Mucosa of stomach (tissue), 1 donor: Measurements from ENCODE around the gene KCNJ4.

Experiments
- H3K27me3 ChIP-seq: one replicate; pipeline ENCODE4 v1.7.0; 2013; ENCODE audit warnings: mild to moderate bottlenecking, low read length; ENCODE audit not compliant: control insufficient read depth, insufficient read depth
- H3K36me3 ChIP-seq: one replicate; pipeline ENCODE4 v1.7.0; 2013; ENCODE audit warnings: low read length; ENCODE audit not compliant: control insufficient read depth, insufficient read depth
- H3K4me1 ChIP-seq: one replicate; pipeline ENCODE4 v1.7.0; 2013; ENCODE audit warnings: mild to moderate bottlenecking, low read length; ENCODE audit not compliant: control insufficient read depth, insufficient read depth
- H3K4me3 ChIP-seq: one replicate; pipeline ENCODE4 v1.7.0; 2013; ENCODE audit warnings: low read length
- H3K9ac ChIP-seq: one replicate; pipeline ENCODE4 v1.7.0; 2013; ENCODE audit warnings: mild to moderate bottlenecking, low read length, moderate library complexity
- H3K9me3 ChIP-seq: one replicate; pipeline ENCODE4 v1.7.0; 2013; ENCODE audit warnings: mild to moderate bottlenecking, low read length, moderate library complexity; ENCODE audit not compliant: control insufficient read depth
- donor health status: Pancreatic carcinoma.

The KCNJ4 gene

DNA sequence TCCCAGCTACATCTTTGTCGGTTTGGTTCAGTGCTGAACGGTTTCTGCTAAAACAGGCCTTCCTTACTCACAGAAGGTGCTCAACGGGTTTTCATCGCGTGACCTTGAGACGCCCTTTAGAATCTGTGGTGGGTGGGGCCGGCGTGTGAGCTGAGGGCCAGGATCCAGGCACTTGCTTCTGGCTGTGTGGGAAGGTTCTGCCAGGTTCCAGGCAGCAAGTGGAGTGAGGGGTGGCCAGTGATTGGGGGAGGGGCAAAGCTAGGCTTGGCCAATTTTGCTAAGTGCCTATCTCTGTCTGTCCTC is 35.2 kb downstream of the KCNJ4 start:
- no peaks in the 10 kb centered on the region for H3K4me1 ChIP-seq
- no peak overlapping the region for H3K9ac ChIP-seq
- no peak overlapping the region for H3K4me3 ChIP-seq
- no peaks in the 10 kb centered on the region for H3K27me3 ChIP-seq
- H3K9me3 ChIP-seq, result no peaks in the 10 kb centered on the region
- no peaks in the 10 kb centered on the region for H3K36me3 ChIP-seq

- Histone ChIP-seq H3K27me3 (no peaks in the 10 kb centered on the region), H3K4me3 (no peak overlapping the region), H3K9me3 (no peaks in the 10 kb centered on the region), H3K36me3 (no peaks in the 10 kb centered on the region), H3K4me1 (no peaks in the 10 kb centered on the region), H3K9ac (no peak overlapping the region)
Measured at GRCh38 chr22:38419121-38419857, 35.7 kb downstream of the KCNJ4 start.

DNA sequence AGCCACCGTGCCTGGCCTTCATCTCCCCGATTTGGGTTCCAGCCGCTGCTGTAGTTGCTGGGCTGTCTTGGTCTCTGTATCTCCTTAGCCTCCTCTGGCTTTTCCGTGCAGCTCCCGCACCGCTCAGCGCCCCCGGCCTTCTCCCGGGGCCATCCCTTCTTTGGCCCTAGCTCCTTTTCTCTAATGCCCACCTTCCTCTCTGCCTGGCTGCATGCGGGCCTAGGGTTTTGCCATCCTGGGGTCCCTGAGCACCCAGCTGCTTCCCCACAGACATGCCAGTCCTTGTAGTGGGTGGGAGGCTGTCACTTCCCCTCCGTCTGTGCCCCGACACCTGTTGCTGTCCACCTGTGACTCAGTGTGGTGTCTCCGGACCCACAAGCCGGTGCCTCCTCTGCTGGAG is 36.4 kb downstream of the KCNJ4 start:
- H3K9ac ChIP-seq, result no peak overlapping the region
- H3K36me3 ChIP-seq, result no peaks in the 10 kb centered on the region
- H3K4me3 ChIP-seq, result no peak overlapping the region
- no peaks in the 10 kb centered on the region for H3K27me3 ChIP-seq
- no peaks in the 10 kb centered on the region for H3K9me3 ChIP-seq
- no peaks in the 10 kb centered on the region for H3K4me1 ChIP-seq

- no peaks in the 10 kb centered on the region for H3K36me3 ChIP-seq
- H3K9me3 ChIP-seq, result no peaks in the 10 kb centered on the region
- H3K27me3 ChIP-seq, result peaks cover 4% of the 10 kb centered on the region
- no peak overlapping the region for H3K9ac ChIP-seq
- no peak overlapping the region for H3K4me3 ChIP-seq
- peaks cover 9% of the 10 kb centered on the region for H3K4me1 ChIP-seq
Measured at GRCh38 chr22:38417252-38418060, 37.5 kb downstream of the KCNJ4 start.

DNA sequence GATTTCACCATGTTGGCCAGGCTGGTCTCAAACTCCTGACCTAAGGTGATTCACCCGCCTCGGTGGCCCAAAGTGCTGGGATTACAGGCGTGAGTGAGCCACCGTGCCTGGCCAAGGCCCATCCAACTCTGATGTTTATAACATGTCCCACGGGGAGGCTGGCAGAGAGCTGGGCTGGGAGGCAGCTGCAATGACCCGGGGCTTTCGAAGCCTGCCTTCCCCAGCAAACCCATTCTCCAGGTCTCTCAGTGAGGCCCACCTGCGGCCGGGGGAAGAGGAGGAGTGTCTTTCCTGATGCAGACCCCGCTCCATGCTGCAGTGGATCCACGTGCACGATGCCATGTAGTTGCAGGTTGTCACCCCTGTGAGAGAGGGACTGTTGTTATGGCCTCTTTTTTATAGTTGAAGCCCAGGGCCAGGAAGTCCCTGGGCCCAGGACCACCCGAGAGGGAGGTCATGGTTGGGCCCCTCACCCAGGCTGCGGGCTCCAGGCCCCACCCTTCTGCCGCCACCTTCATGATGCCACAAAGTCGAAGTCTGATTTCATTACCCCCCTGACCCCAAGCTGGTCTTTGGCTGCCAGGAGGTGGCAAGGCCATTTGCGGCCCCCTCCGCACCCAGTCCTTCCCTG is 38.3 kb downstream of the KCNJ4 start:
- Histone ChIP-seq H3K27me3 (peaks cover 4% of the 10 kb centered on the region), H3K9me3 (no peaks in the 10 kb centered on the region), H3K4me1 (peaks cover 10% of the 10 kb centered on the region), H3K36me3 (no peaks in the 10 kb centered on the region), H3K9ac (no peak overlapping the region), H3K4me3 (no peak overlapping the region)

GRCh38 chr22:38415561-38416321 is 39.3 kb downstream of the KCNJ4 start:
- Histone ChIP-seq H3K9me3 (no peaks in the 10 kb centered on the region), H3K27me3 (peaks cover 4% of the 10 kb centered on the region), H3K36me3 (no peaks in the 10 kb centered on the region), H3K9ac (no peak overlapping the region), H3K4me3 (no peak overlapping the region), H3K4me1 (peaks cover 10% of the 10 kb centered on the region)

DNA sequence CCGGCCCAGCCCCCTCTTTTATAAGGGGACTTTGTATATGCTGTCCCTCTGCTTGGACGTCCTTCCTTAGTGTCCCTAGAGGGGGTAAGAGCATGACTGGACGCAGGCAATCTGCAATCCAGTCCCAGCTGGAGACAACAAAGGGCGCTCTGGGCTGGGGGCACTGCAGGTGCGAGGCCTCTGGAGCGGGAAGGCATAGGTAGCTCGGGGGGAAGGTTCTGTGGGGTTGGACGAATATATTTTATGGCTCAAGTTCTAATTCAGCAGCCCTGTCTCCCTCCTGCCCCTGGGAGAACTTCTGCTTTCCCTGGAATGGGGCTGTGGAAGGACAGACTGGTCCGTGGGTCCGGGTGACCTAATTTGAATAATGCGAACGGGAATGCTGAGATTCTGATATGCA is 40.0 kb downstream of the KCNJ4 start:
- Histone ChIP-seq H3K9me3 (no peaks in the 10 kb centered on the region), H3K4me1 (peaks cover 10% of the 10 kb centered on the region), H3K4me3 (no peak overlapping the region), H3K36me3 (no peaks in the 10 kb centered on the region), H3K27me3 (peaks cover 4% of the 10 kb centered on the region), H3K9ac (no peak overlapping the region)

DNA sequence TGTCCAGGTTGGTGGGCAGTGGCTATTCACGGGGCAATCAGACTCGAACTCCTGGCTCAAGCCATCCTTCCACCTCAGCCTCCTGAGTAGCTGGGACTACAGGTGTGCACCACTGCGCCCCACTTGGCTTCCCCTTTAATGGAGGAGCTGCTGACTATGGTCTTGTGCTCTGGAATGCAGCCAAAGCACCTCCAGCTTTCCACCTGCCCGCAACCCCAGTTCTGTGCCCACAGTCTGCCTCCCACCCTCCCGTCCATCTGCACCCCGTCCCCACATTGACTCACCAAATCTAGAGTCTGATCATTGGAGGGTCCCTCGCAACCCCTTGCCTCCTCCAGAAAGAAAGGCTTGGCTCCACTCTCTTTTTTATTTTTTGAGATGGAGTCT is 41.0 kb downstream of the KCNJ4 start:
- no peaks in the 10 kb centered on the region for H3K9me3 ChIP-seq
- peaks cover 10% of the 10 kb centered on the region for H3K4me1 ChIP-seq
- H3K27me3 ChIP-seq, result peaks cover 4% of the 10 kb centered on the region
- no peak overlapping the region for H3K9ac ChIP-seq
- no peak overlapping the region for H3K4me3 ChIP-seq
- H3K36me3 ChIP-seq, result no peaks in the 10 kb centered on the region

DNA sequence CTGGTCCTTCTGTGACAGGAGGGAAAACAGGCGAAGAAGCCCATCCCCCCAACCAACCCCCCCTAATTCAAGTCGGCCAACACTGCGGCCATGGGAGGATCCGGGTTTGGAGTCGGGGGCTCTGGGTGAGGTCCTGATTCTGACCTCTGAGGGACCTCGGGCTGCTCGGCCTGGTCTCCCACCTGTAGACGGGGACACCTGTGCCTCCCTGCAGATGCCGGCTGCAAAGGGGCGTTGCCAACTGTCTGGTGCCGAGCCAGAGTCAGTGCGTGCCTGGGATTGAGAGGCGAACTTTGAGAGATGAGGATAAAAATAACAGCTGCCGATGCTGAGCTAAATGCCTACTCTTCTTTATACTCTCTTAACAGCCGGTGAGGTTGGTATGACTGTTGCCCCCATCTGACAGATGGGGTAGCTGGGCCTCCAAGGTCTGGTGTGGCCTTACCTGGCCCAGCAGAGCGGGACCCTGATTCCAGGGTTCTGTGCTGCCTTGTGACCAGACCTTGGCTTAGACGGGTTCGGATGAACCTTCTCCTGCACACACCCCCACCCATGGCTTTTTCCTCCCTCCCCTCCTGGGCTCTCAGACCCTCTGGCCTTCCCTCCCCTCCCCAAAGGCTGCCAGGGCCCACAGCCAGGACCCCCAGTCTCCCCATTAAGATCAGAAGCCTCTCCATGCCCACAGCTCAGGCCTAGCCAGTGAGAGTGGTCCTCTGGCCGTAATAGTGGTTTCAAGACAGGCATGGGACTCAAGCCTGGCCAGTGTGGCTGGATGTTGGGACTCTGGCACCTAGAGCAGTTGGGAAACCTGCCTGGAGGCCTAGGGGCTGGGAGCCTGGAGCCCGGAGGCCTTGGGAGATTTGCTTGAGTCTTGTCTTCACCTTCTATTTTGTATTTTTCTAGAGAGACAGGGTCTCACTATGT is 41.7 kb downstream of the KCNJ4 start:
- H3K9me3 ChIP-seq, result no peaks in the 10 kb centered on the region
- no peak overlapping the region for H3K9ac ChIP-seq
- peaks cover 4% of the 10 kb centered on the region for H3K27me3 ChIP-seq
- H3K4me1 ChIP-seq, result peaks cover 10% of the 10 kb centered on the region
- no peaks in the 10 kb centered on the region for H3K36me3 ChIP-seq
- no peak overlapping the region for H3K4me3 ChIP-seq

DNA sequence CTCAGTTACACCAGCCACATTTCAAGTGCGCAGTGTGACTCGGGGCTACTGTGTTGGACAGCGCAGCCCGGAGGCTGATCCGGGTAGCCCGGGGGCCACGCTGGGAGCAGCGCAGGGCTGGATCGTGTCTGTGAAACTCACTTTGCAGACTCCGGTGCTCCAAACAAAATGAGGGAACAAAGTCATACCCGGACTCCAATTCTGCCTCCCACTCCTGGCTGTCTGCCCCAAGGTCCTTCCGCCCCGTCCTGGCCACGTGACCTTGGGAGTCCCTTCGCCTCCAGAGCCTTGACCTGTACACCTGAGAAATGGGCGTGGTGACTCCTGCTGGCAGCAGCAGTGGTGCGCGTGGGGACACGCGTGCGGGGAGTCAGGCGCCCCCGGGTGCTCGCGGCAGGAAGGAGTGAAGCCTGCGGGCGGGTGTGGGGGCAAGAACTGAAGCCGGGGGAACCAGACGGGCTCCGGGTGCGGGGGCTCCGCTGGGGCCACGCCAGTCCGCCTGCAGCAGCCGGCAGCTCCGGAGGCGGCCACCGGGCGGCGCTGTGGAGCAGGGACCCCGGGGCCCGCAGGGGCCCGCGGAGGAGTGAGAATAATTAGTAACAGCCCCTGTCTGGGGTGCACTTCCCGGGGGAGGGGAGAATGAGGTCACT is 42.4 kb downstream of the KCNJ4 start:
- H3K27me3 ChIP-seq, result peaks cover 4% of the 10 kb centered on the region
- no peak overlapping the region for H3K4me3 ChIP-seq
- H3K4me1 ChIP-seq, result peaks cover 10% of the 10 kb centered on the region
- H3K36me3 ChIP-seq, result no peaks in the 10 kb centered on the region
- no peaks in the 10 kb centered on the region for H3K9me3 ChIP-seq
- no peak overlapping the region for H3K9ac ChIP-seq

DNA sequence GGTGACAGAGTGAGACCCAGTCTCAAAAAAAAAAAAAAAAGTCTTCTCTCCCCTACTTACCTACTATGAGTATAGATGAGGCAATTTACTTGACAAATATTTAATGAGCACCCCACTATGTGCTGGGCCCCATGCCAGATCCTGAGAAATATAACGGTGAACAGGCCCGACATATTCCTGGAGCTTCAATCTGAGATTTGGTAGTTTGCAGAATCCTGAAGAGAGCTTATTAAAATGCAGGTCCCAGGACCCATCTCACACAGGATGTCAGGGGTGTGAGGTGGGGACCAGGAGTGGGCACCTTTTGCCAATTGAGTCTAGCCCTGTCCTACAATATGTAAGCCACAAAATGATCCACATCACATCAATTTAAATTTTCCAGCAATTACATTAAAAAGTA is 44.0 kb downstream of the KCNJ4 start:
- Histone ChIP-seq H3K4me1 (peaks cover 10% of the 10 kb centered on the region), H3K9me3 (no peaks in the 10 kb centered on the region), H3K4me3 (no peak overlapping the region), H3K9ac (no peak overlapping the region), H3K36me3 (no peaks in the 10 kb centered on the region), H3K27me3 (peaks cover 4% of the 10 kb centered on the region)
